HG03432 (cell line): ENCODE data around the gene DNAL1.

Experiments
- ATAC-seq: cut with Tn5 transposase; IDR thresholded peaks from one replicate; pipeline ENCODE4 v1.9.1; 2021; ENCODE audit warnings: mild to moderate bottlenecking, moderate library complexity; ENCODE audit not compliant: unreplicated experiment

DNAL1 gene

DNA sequence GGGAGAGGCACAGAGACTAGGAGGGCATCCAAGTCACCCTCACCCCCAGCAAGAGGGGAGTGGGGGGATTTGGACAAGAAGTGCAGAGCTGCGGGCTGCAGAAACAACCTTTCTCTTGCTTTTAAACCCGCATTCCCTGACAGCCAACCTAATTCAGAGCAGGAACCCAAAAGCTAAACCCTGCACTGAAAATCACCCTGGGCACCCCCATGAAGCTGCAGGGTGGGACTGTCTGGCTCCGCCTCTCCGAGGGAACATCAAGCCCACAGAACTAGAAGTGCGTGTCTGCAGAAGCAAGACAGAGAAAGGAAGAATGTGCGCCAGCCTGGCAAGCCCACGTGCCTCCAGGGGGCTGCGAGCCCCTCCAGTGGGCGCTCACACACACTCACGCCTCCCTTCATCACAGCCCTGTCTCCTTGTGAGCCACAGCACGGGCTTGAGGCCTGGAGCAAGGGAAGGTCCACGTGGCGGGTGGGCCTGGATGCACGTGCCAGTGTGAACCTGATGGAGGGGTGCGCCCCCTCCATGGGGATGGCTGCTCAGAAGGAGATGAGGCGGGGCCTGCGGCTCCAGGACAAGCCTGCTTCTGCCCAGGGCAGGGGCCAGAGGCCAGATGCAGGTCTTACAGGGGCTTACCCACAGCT lies 97.2 kb downstream of the DNAL1 start:
- ATAC-seq = no peak

DNA sequence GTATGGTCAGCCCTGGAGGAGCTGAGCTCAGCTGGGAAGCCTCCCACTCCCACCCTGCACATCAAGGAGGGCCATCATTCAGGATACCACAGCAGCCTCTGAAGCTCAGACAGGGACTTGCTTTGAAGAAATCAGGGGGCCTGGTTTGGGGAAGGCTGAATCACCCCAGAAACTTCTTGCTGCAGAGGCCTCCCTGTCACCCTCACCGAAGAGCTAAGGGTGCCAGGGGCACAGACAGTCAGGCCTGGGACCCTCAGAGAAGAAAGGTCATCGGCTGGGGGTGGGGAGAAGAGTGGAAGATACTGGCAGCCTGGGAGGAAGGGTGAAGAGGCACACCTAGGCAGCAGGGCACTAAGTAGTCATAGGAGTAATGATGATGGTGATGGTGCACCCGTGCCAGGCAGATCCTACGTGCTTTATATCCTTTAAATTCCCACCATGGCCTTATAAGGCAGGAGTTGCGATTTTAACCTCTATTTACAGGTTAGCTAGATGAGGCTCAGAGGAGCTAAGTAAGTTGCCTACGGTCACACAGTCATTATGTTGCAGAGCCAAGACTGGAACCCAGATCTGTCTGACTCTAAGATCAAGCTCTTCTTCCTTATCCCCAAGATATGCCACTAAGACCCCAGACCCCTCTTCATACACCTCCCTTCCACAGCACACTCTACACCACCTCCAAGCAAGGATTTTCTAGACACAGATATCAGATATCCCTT lies 97.9 kb downstream of the DNAL1 start:
- no peak for ATAC-seq

DNA sequence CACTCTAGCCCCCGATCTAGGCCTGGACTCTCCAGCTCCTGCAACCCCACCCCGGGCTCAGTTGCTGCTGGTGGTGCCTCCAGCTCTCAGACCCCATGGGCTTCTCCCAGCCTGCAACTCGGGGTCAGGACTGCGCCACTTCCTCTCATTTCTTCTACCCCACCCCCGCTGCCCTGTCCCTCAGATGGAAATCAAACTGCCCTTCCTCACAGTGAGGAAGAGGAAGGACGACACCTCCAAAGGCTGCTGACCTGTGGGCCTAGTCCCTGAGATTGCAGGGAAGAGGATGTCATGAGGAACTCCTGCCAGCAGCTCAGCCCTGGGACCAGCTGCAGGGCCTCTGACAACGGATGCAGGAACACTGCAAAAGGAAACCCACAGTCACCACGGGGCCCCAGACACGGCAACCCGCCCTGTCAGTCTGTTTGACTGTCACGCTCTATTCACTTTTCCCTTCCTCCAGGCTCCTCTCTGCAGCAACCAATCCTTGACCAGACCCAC lies 98.7 kb downstream of the DNAL1 start:
- ATAC-seq = peak; percentile 59

DNA sequence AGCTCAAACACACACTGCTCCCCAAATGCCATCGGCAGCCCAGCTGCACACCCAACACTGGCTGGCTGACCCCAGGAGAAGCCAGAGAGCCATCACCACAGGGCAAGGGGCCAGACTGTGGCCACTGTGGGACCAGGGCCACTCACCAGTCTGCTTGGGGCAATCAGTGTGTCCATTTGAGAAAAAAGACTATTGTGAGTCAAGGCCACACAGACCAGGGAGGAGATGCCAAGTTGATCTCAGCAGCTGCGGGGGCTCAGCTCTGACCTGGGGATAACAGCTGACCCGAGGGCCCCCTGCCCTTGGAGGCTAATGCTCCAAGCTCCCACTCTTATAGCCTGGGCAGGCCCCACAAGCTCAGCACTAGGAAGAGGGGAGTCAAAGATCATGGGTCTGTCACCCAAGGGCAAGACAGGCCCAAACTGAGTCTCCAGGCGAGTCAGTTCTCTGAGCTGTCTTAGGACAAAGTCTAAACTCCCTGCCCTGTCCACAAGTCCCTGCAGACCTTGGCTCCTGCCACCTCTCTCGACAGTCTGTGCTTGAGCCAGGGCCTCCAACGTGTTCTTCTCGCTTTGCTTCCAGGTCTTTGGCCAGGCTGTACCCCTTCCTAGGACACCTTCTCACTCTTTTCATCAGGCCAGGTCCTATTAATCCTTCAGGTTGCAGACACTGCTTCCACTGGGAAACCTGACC lies 99.5 kb downstream of the DNAL1 start:
- ATAC-seq = no peak

DNA sequence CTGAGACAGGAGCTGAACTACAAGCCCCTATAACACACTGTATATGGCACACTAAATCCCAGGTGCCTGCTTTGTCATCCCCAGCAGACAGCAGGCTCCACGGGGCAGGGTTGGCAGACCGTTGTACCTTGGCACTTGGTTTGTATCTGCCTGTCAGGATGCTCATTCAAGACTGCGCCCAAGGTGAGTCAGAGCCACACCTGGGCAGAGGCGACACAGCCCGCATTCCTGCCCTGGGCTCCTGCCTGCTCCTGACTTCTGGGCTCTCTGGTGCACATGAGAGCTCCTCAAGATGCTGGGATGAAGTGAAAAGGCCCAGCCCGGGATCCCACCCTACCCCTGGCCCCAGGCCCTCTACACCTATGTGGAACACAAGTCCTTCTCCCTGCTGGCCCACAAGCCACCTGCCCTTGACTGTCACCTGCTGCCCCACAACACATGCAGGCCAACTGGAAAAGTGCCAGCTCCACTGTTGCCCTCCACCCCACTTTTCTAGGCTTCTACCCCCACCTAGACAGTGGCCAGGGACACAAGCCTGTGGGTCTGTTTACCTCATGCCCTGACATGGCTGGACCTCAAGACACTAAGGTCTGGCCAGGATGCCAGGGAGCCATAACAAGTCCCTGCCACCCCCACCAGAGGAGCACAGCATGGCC lies 100.2 kb downstream of the DNAL1 start:
- no peak for ATAC-seq

DNA sequence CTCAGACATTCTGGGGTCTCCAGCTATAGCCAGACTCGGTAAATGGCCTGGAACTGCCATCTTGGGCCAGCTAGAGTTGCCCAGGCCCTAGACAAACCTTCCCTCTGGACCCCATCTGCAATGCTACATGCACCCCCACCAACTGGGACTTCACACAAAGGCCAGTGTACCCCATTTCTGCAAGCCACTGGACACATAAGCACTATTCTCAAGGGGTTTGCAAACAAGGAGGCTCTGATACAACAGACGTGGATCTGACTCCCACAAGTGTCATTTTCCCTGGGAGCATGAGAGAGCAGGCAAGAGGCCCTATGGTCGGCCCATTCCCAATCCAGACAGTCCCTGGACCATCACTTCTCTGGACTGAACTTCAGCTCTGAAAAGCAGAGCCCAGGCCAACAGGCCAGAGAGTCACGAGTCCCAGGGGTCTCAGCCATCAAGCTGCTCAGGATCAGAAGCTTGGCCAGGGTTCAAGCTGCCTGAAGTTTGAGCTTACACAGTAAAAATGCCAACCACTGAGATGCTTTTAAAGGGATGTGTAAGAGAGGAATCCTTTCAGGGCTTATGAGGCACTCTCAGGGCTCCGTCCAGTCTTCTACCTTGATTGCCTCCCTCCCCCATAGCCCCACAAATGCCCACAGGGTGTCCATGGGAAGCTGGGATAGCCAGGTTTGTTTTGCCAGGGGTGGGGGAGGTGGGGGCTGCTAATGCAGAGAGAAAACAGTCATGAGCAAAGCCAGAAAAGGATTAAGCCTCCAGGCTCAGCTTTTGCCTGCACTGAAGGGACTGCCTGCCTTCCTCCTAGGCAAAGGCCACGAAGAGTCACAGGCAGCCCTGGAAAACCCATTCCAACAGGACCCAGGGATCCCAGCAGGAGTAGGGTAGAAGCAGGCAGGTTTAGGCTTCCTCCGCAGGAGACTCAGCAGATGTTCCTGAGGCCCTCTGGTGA lies 101.1 kb downstream of the DNAL1 start:
- no peak for ATAC-seq

DNA sequence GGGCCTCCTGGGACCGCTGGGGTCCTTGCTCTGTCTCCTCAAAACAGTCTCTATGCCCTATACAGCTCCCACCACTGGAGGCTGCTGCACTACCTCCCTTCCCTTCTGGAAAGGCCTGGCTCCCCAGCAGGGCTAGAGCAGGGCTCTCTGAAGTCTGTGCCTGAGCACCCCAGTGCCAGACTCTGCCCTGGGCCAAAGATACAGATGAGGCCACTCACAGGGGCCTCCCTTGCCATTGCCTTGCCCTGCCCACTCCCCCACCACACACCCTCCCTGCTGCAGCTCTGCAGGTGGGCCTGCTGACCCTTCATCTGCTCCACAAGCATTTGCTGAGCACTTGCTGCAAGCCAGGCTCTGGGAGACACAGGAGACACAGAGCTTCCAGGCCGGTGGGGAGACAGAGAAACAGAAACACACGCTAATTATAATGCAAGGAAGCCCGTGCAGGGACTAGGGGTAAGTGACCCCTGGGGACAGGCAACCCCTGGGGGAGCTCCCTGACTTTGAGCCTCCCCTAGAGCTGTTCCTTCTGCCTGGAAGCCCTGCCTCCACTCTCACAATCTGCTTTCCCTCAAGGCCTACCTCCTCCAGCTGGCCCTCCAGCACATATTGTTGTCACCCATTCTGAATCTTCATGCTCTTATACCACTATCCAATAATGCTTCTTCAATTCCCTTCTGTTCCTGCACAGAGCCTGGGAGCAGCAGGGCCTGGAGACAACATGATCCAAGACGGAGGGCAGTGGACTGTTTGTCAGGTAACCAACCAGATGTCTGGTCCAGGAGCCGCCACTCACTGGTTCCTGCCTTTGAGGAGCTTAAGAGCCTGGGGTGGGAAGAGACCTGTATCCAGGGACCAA lies 102.0 kb downstream of the DNAL1 start:
- no peak for ATAC-seq

DNA sequence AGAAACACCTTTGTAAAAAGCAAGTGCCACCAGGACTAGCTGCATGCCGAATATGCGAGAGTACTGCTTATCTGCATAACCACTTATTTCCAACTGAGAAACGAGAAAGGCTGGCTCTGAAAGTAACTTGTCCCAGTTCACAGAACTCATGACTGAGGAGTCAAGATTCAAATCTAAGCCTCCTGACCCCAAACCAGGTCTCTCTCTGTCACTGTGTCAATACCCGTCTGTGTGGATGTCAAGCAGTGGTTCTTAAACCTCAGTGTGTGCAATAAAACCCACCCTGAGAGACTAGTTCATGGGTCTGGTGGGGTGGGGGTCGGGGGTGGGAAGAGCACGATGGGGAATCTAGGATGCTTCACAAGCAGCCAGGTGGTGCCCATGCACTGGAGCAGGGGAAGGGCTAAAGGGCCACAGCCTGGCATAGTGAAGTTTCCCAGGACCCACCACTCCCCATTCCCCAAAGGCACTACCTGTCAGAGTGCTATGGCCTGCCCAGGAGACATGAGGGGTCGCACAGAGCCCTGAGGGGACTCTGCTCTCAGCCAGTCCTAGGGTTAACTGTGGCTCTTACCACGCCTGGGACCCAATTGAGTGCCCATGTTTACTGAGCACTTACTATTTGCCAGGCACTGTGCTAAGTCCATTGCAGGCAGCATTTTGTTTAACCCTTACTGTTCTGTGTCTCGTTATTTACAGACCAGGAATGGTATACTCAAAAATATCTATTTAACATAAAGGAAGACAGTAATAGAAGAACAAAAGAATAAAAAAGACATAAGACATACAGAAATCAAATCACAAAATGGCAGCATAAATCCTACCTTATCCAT lies 102.8 kb downstream of the DNAL1 start:
- no peak for ATAC-seq

DNA sequence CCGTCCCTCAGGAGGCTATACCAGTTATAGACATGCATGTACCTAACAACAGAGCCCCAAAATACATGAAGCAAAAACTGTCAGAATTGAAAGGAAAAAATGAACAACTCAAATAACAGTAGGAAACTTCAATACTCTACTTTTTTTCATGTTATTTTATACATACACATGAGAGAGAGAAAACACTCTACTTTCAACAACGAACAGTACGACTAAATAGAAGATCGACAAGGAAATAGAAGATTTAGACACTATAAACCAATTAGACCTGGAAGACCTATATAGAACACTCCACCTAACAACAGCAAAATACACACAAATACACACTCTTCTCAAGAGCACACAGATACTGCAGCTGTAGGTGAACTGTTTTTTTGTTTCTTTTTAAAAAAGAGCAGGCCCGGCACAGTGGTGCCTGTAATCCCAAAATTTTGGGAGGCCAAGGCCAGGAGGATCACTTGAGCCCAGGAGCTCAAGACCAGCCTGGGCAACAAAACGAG lies 104.1 kb downstream of the DNAL1 start:
- ATAC-seq = no peak

DNA sequence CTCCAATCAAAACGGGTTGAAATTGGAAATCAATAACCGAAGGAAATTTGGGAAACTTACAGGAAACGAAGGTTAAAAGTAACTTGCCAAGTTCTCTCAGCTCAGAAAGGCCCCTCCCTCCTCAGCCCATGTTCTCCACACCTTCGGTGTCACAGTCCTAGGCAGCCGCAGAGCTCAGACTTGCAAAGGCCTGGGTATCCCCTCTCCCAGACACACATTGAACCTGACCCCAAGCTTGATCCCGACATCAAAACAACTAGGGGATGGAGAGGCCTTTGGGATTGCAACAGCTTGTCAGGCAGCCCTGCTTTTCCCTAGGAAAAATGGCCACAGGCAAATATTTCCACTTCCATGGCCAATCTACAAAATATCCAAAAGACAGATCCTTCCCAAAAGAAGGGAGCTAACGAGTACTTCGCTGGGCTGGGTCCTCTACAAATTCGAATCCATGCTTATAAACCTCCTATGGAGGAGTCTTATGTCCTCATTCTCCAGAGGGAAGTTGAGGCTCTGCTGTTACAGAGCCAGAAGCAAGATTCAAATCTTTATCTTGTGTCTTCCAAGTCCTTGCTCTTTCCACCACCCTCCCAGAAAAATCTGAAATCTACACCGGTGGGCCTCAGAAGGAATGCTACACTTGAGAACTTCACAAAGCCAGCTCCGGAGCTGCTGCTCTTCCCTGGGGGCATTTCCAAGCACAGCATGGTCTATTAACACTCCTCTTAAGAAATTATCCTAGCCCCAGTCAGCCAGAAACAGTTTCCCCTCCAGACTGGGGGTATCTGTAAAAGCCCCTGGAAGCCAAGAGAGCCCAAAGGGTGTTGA lies 105.1 kb downstream of the DNAL1 start:
- no peak for ATAC-seq

DNA sequence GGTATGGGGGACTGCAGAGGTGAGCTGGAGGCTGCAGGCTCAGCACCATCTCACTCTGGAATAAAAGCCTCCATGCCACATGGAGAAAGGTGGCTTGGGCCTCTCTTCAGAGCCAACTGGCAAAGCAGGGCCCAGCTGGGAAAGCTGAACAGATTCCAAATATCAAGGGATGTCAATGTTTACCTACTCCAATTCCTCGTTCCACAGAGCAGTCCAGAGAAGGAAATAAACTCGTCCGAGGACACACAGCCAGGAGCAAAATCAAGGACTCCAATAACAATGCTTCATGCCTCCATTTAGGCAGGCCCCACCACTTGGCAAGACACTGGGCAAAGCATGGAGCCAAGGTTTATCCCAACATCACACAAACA lies 105.7 kb downstream of the DNAL1 start:
- ATAC-seq = no peak

DNA sequence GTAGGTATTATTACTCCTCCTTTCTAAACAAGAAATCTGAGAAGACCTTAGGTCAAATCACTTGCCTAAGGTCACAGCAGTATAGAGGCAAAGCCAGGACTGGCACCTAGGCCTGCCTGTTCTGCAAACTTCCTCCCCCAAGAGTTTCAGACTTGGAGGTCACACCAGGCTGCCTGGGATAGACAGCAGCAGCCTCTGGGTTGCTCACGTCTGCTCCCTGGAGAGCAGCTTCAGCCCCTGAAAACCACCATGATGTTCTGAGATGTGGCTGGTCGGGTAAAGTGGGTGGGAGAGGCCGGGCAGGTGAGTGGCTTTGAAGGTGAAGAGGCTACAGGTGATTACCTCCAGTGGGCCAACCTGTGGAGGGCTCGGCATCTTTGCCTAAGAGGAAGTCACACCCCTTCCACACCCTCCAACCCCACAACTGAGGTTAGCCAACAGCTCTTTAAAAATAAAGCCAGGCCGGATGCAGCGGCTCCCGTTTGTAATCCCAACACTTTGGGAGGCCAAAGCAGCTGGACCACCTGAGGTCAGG lies 106.4 kb downstream of the DNAL1 start:
- no peak for ATAC-seq

DNA sequence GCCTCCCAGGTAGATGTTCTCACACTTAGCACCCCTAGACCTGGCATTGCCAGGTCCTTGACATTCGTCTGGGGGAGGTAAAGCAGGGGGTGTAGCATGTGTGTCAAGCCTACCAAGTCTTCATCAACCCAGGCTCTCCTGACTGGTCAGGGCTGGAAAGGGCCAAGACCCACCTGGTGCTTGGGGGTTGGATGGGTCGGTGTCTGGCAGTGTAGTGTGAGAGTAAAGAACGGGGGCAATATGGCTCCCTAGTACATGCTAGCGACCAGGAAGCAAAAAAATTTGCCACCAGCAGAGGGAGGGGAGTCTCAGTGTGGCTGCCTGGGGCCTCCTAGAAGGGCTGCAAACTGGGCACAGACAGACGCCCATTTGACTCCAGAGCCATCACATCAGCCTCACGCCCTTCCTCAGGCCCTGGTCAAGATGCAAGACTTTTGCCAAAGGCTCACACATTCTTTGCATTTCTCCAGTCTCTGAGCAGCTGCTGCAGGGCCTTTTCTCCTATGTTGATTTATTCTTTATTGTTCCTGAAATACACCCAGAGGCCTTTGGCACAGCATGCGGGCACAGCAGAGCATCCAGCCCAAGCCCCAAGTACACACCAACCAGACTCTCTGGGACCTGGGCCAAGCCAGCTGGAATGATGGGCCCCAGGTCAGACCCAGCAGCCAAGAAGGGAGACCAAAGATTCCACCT lies 107.7 kb downstream of the DNAL1 start:
- no peak for ATAC-seq
